PC-9 (cell line): ENCODE data around the gene VWA5B1. TPM values are rescaled to one million over a fixed set of nuclear protein-coding genes. Genes with fewer than 3 reads are reported as not detected.

ENCODE experiments used
- BruUV-seq: library from RNA; stranded (reverse); fragments of 400-500 nt; replicated peaks from 2 replicates; lab custom pipeline; 2021; lab: Mats Ljungman, UMichigan
- CTCF ChIA-PET: fragments of 300-600 bp; sonication (Branson Sonifier 250); formaldehyde crosslinking; loops from one replicate; lab custom pipeline; 2022; ENCODE audit warnings: antibody characterized with exemption; lab: Charles Lee
- POLR2A ChIA-PET: fragments of 300-600 bp; sonication (Branson Sonifier 250); formaldehyde crosslinking; loops from one replicate; lab custom pipeline; 2022; ENCODE audit warnings: antibody characterized with exemption; ENCODE audit not compliant: unreplicated experiment; lab: Charles Lee
- DNase-seq, 2 experiments: peaks; one replicate each; pipeline versions ENCODE4 v3.0.0 to v3.0.0-alpha.2; 2015 to 2022; ENCODE audit warnings: mixed read lengths in 1 of 2
- H2AFZ ChIP-seq: fragments of 200-600 bp; sonication (generic); 2 replicates; pipeline ENCODE4 v1.8.1; 2017; ENCODE audit warnings: antibody characterized with exemption
- H3F3A ChIP-seq: fragments of 200-600 bp; sonication (generic); 2 replicates; pipeline ENCODE4 v1.8.1; 2017; ENCODE audit warnings: antibody characterized with exemption, mild to moderate bottlenecking, low read depth; ENCODE audit not compliant: insufficient read depth
- H3K27ac ChIP-seq: fragments of 200-600 bp; sonication (generic); 2 replicates; pipeline ENCODE4 v1.6.1; 2016; ENCODE audit warnings: mixed run types
- H3K27me3 ChIP-seq: fragments of 200-600 bp; sonication (generic); 2 replicates; pipeline ENCODE4 v1.6.1; 2016; ENCODE audit warnings: low read depth, mixed run types; ENCODE audit not compliant: insufficient read depth
- H3K36me3 ChIP-seq: fragments of 200-600 bp; sonication (generic); 2 replicates; pipeline ENCODE4 v1.6.1; 2016; ENCODE audit warnings: low read depth, mixed run types
- H3K4me1 ChIP-seq: fragments of 200-600 bp; sonication (generic); replicated peaks from 2 replicates; pipeline ENCODE4 v1.6.1; 2016; ENCODE audit warnings: mixed run types; ENCODE audit not compliant: insufficient read depth
- H3K4me2 ChIP-seq: fragments of 200-600 bp; sonication (generic); 2 replicates; pipeline ENCODE4 v1.6.1; 2017; ENCODE audit warnings: mixed run types
- H3K4me3 ChIP-seq: fragments of 200-600 bp; sonication (generic); 2 replicates; pipeline ENCODE4 v1.6.1; 2016; ENCODE audit warnings: mixed run types
- H3K79me2 ChIP-seq: fragments of 200-600 bp; sonication (generic); 2 replicates; pipeline ENCODE4 v1.6.1; 2017; ENCODE audit warnings: low read depth, mixed run types
- H3K9me2 ChIP-seq: fragments of 200-600 bp; sonication (generic); 2 replicates; pipeline ENCODE4 v1.8.1; 2017; ENCODE audit warnings: mild to moderate bottlenecking; ENCODE audit not compliant: insufficient read depth
- H3K9me3 ChIP-seq: fragments of 200-600 bp; sonication (generic); 2 replicates; pipeline ENCODE4 v1.8.1; 2016; ENCODE audit warnings: low read depth; ENCODE audit not compliant: insufficient read depth
- H4K20me1 ChIP-seq: fragments of 200-600 bp; sonication (generic); 2 replicates; pipeline ENCODE4 v1.8.1; 2017; ENCODE audit not compliant: insufficient read depth
- CTCF ChIP-seq: fragments of 200-600 bp; sonication (generic); conservative IDR thresholded peaks from 2 replicates; pipeline ENCODE4 v1.6.1; 2017; ENCODE audit warnings: mixed run types, antibody characterized with exemption, mild to moderate bottlenecking, moderate library complexity
- EZH2 ChIP-seq: fragments of 200-600 bp; sonication (generic); IDR thresholded peaks from 2 replicates; pipeline ENCODE4 v1.8.0; 2017; ENCODE audit warnings: antibody characterized with exemption, low read depth
- intact Hi-C: fragments of 100-400 bp; cut with micrococcal nuclease; formaldehyde crosslinking; loops from one replicate; pipeline ENCODE4 v1.10.0; 2022; ENCODE audit not compliant: unreplicated experiment
- total RNA-seq: library from RNA; stranded (reverse); gene quantifications from 2 replicates; pipeline ENCODE4 v1.2.3, GENCODE V29; 2021

The VWA5B1 gene
- total RNA-seq, 1 experiment from 2014 or later = not detected

GRCh38 chr1:20399196-20399595, 108.5 kb downstream of the VWA5B1 start:
- Histone ChIP-seq H4K20me1 (no peaks in the 10 kb centered on the region), H3K9me2 (no peaks in the 10 kb centered on the region), H3K4me3 (no peak overlapping the region), H3K4me2 (no peak overlapping the region), H3K27ac (no peak overlapping the region), H2AFZ (no peak overlapping the region), H3K79me2 (no peaks in the 10 kb centered on the region), H3K27me3 (no peaks in the 10 kb centered on the region), H3K9me3 (no peaks in the 10 kb centered on the region), H3F3A (no peaks in the 10 kb centered on the region), H3K36me3 (no peaks in the 10 kb centered on the region), H3K4me1 (no peaks in the 10 kb centered on the region)
- no TSS peak for BruUV-seq
- intact Hi-C loops = no loop called here
- DNase-seq = no peak
- TF ChIP-seq EZH2 = no peak
- POLR2A ChIA-PET = no interaction called here
- CTCF ChIA-PET = no interaction called here

GRCh38 chr1:20399606-20400180, 109.0 kb downstream of the VWA5B1 start:
- Histone ChIP-seq H3K9me3 (no peaks in the 10 kb centered on the region), H2AFZ (no peak overlapping the region), H3K9me2 (no peaks in the 10 kb centered on the region), H3F3A (no peaks in the 10 kb centered on the region), H3K4me3 (no peak overlapping the region), H3K36me3 (no peaks in the 10 kb centered on the region), H4K20me1 (no peaks in the 10 kb centered on the region), H3K4me1 (no peaks in the 10 kb centered on the region), H3K27ac (no peak overlapping the region), H3K27me3 (no peaks in the 10 kb centered on the region), H3K79me2 (no peaks in the 10 kb centered on the region), H3K4me2 (no peak overlapping the region)
- POLR2A ChIA-PET = no interaction called here
- no peak for DNase-seq
- BruUV-seq = no TSS peak
- CTCF ChIA-PET = interaction anchor here (0.6 kb wide), 1 partner anchor 19 kb away, joined by 3 read pairs; no protein-coding TSS in a partner anchor
- intact Hi-C loops = no loop called here
- TF ChIP-seq CTCF = no peak
- no peak for TF ChIP-seq EZH2

- Histone ChIP-seq H3K4me1 (no peaks in the 10 kb centered on the region), H3K9me2 (no peaks in the 10 kb centered on the region), H4K20me1 (no peaks in the 10 kb centered on the region), H3K9me3 (no peaks in the 10 kb centered on the region), H3K4me3 (no peak overlapping the region), H3K27me3 (no peaks in the 10 kb centered on the region), H2AFZ (no peak overlapping the region), H3K4me2 (no peak overlapping the region), H3K36me3 (no peaks in the 10 kb centered on the region), H3K79me2 (no peaks in the 10 kb centered on the region), H3F3A (no peaks in the 10 kb centered on the region), H3K27ac (no peak overlapping the region)
- TF ChIP-seq EZH2 (no peak), CTCF (no peak)
- DNase-seq = no peak
- BruUV-seq = no TSS peak
- POLR2A ChIA-PET = no interaction called here
- CTCF ChIA-PET = interaction anchor here (0.6 kb wide), 1 partner anchor 20 kb away, joined by 3 read pairs; no protein-coding TSS in a partner anchor
- intact Hi-C loops = no loop called here
These were observed 109.9 kb downstream of the VWA5B1 start for GRCh38 chr1:20400341-20401177.
